Measurements from ENCODE around the gene C2orf69. TPM values are rescaled to one million over a fixed set of nuclear protein-coding genes. Genes with fewer than 3 reads are reported as not detected.

The C2orf69 gene
- total RNA-seq, 4 donors from 2014 or later: 6.0 to 26.3 (median 13.2) TPM

DNA sequence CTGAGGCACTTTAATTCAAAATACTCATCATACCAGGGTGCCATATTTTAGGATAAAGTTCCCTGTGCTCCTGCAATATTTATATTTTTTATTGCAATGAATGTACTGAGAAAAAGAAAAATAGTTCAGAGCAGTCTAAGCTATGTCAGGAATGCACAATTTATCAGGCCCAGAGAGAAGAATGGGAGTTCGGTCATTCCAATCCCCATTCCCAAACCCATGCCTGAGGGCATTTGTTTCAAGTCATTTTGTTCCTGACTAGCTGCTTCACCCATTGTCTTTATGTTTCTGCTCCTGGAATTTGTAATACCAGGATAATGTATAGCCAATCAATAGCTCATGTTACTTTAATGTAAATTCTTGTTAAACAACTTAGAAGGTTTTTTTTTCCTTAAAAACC, 35.7 kb upstream of the C2orf69 start:
- no peak overlapping the region for H3K27ac ChIP-seq
- no peak overlapping the region for H3K4me3 ChIP-seq
- in situ Hi-C loops (cut with MboI; ENCODE audit: low pct_ligation_motif_present in 1 of 4, low pct_unique_long_range_greater_than_20kb in 1 of 4, low sequenced_read_pairs in 3 of 4): no loop called here
- no peak for TF ChIP-seq POLR2A (IDR thresholded peaks at IDR 0.05)
- TF ChIP-seq EP300 (IDR thresholded peaks at IDR 0.05; ENCODE audit: low read depth): no peak
- TF ChIP-seq, protein P1, sequence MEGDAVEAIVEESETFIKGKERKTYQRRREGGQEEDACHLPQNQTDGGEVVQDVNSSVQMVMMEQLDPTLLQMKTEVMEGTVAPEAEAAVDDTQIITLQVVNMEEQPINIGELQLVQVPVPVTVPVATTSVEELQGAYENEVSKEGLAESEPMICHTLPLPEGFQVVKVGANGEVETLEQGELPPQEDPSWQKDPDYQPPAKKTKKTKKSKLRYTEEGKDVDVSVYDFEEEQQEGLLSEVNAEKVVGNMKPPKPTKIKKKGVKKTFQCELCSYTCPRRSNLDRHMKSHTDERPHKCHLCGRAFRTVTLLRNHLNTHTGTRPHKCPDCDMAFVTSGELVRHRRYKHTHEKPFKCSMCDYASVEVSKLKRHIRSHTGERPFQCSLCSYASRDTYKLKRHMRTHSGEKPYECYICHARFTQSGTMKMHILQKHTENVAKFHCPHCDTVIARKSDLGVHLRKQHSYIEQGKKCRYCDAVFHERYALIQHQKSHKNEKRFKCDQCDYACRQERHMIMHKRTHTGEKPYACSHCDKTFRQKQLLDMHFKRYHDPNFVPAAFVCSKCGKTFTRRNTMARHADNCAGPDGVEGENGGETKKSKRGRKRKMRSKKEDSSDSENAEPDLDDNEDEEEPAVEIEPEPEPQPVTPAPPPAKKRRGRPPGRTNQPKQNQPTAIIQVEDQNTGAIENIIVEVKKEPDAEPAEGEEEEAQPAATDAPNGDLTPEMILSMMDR (IDR thresholded peaks at IDR 0.05): no peak
- TF ChIP-seq POLR2AphosphoS5 (IDR thresholded peaks at IDR 0.05): no peak
- intact Hi-C loops (cut with DNase I; ENCODE audit: low total_unique reads): no loop called here
- H3K27me3 ChIP-seq: no peaks in the 10 kb centered on the region
- no peak for DNase-seq
- WGBS, 2 donors (ENCODE audit: low coverage in 1 of 2): 86 to 92% methylated on average over 1 of the region's 1 CpG
- peaks cover 0 to 2% (median 0%) of the 10 kb centered on the region in 4 donors for H3K4me1 ChIP-seq
- H3K36me3 ChIP-seq: no peaks in the 10 kb centered on the region
- peaks cover 9 to 21% of the 10 kb centered on the region in 2 donors for H3K9me3 ChIP-seq

DNA sequence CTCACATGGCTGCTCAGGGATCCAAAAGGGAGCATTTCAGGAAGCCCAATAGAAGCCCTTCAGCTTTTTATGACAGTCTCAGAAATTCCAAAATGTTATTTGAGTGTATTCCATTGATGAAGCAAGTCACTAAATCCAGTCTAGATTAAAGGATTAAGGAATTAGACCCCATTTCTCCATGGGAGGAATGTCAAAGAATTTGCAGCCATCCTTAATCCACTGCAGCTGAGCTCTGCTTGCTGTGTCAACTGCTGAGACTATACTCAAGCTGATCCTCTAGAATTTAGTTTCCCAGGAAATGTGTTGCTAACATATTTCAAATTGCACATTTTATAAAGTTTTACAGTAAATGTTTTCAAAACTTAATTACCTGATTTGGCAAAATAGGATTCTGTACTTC, 28.4 kb upstream of the C2orf69 start:
- TF ChIP-seq, protein P1 (IDR thresholded peaks at IDR 0.05): no peak
- TF ChIP-seq POLR2A (IDR thresholded peaks at IDR 0.05) (no peak), POLR2AphosphoS5 (IDR thresholded peaks at IDR 0.05) (no peak), EP300 (IDR thresholded peaks at IDR 0.05; ENCODE audit: low read depth) (no peak)
- intact Hi-C loops (cut with DNase I; ENCODE audit: low total_unique reads) (no loop called here), in situ Hi-C loops (cut with MboI; ENCODE audit: low pct_ligation_motif_present in 1 of 4, low pct_unique_long_range_greater_than_20kb in 1 of 4, low sequenced_read_pairs in 3 of 4) (no loop called here)
- no peaks in the 10 kb centered on the region for H3K9me3 ChIP-seq
- H3K4me1 ChIP-seq: peaks cover 0 to 6% (median 0%) of the 10 kb centered on the region in 4 donors
- no peak for DNase-seq
- no peak overlapping the region for H3K4me3 ChIP-seq
- H3K36me3 ChIP-seq: no peaks in the 10 kb centered on the region
- H3K27me3 ChIP-seq: no peaks in the 10 kb centered on the region
- H3K27ac ChIP-seq: no peak overlapping the region

DNA sequence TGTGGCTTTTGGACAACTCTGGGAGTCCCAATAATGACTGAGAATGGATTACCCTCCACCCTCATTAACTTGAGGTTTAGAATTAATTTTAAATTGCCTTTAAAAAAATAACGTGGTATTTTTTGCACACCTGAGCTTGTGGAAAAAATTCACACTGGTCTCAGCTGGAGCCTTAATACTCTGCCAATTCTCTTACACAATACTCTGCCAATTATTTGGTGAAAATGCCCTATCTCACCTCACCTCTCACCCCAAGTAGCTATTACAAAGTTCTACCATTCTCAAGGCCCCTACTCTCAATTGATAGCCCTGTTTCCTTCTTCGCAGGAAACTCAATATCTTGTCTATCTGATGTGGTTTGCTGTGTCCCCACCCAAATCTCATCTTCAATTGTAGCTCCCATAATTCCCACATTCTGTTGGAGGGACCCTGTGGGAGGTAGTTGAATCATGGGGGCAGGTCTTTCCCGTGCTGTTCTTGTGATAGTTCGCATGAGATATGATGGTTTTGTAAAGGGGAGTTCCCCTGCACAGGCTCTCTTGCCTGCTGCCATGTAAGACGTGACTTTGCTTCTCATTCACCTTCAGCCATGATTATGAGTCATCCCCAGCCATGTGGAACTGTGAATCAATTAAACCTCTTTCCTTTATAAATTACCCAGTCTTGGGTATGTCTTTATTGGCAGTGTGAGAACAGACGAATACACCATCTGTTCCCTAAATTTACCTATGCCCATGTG, 27.4 kb upstream of the C2orf69 start:
- Histone ChIP-seq H3K36me3 (no peaks in the 10 kb centered on the region), H3K4me3 (no peak overlapping the region), H3K27ac (no peak overlapping the region), H3K9me3 (no peaks in the 10 kb centered on the region), H3K27me3 (no peaks in the 10 kb centered on the region), H3K4me1 (peaks cover 0 to 6% (median 0%) of the 10 kb centered on the region in 4 donors)
- TF ChIP-seq, protein P1 (IDR thresholded peaks at IDR 0.05): no peak
- in situ Hi-C loops (cut with MboI; ENCODE audit: low pct_ligation_motif_present in 1 of 4, low pct_unique_long_range_greater_than_20kb in 1 of 4, low sequenced_read_pairs in 3 of 4): no loop called here
- WGBS, 2 donors (ENCODE audit: low coverage in 1 of 2): 87 to 95% methylated on average over 5 to 6 of the region's 6 CpGs
- no peak for DNase-seq
- intact Hi-C loops (cut with DNase I; ENCODE audit: low total_unique reads): no loop called here

DNA sequence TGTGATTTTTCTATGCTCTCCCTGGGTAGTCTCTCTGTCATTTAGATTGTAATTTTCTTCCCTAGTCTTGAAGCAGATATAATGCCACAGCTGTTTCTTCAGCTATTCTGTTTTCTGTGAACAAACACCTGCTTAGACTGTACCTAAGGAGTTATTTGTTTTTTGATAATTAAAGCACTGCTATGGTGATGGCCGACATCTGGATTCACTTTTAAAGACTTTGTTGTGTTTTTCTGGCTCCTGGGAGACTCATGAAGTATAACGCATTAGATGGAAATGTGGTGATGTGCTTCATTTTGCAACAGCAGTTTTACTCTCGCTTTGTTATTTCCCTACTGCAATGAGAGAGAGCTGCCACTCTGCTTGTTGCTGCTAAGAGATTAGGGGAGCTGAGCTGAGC, 15.7 kb upstream of the C2orf69 start:
- no peak for TF ChIP-seq EP300 (IDR thresholded peaks at IDR 0.05; ENCODE audit: low read depth)
- TF ChIP-seq, protein P1 (IDR thresholded peaks at IDR 0.05): no peak
- TF ChIP-seq POLR2A (IDR thresholded peaks at IDR 0.05): no peak
- no peak for TF ChIP-seq POLR2AphosphoS5 (IDR thresholded peaks at IDR 0.05)
- 66 to 67% methylated on average over 1 to 3 of the region's 3 CpGs for WGBS, 2 donors (ENCODE audit: low coverage in 1 of 2)
- no peaks in the 10 kb centered on the region for H3K36me3 ChIP-seq
- H3K4me1 ChIP-seq: no peaks in the 10 kb centered on the region
- intact Hi-C loops (cut with DNase I; ENCODE audit: low total_unique reads) (no loop called here), in situ Hi-C loops (cut with MboI; ENCODE audit: low pct_ligation_motif_present in 1 of 4, low pct_unique_long_range_greater_than_20kb in 1 of 4, low sequenced_read_pairs in 3 of 4) (no loop called here)
- no peak for DNase-seq
- H3K9me3 ChIP-seq: no peaks in the 10 kb centered on the region
- H3K27me3 ChIP-seq: no peaks in the 10 kb centered on the region
- no peak overlapping the region for H3K27ac ChIP-seq
- no peak overlapping the region for H3K4me3 ChIP-seq

Data from transverse colon (tissue), 4 donors.